Forelimb muscle (tissue), 1 donor: ENCODE results near the gene GRID1. TPM values are rescaled to one million over a fixed set of nuclear protein-coding genes. Genes with fewer than 3 reads are reported as not detected.

Source experiments
- DNase-seq: peaks from one replicate; pipeline ENCODE4 v3.0.0-alpha.2; 2013; ENCODE audit warnings: low read depth
- polyA plus RNA-seq: library from polyadenylated mRNA; unstranded; fragments of 120-200 nt; gene quantifications from one replicate; pipeline ENCODE4 v1.2.1, GENCODE V29; 2013; ENCODE audit not compliant: insufficient read length

The GRID1 gene
- polyA plus RNA-seq, 1 donor: 3.8 TPM

DNA sequence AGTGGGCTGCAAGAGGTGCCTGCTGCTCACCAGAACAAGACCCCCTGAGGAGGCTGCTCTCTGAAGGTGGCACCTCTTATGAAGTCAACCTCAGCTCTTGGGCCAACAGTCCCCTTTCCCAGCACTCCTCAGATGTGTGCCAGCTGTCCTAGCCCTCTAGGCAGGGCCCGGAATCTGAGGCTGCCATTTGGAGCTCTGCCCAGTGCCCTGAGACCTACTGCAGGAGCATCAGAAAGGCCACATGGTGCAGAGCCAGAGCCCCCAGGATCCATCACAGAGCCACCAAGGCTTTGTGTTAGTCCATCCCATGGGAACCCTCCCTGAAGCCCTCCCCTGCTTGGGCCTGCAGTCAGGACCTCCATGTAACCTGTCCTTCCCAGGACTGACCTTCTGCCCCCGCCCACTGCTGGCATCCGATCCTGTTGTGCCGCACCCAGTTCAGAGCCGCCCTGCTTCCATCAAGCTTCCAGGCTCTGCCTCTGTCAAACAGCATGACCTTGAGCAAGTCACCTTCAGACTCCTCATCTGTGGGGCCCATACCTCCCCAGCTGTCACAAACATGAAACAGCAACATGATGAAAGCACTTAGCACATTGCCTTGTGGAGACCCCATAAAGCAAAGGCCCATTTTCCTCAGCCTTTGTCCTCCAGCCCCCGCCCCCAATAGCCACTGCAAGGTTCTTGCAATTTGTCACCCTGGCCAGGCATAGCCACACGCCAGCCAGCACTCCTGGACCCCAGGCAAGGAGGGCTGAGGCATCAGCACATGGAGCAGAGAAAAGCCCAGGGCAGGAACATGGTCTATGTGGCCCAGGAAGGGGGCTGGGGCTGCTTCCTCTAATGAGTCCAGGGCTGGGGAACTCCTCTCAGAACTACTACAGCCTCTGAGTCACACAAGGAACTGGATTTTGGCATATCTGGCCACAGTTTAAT lies 51.7 kb downstream of the GRID1 start:
- no peak for DNase-seq

DNA sequence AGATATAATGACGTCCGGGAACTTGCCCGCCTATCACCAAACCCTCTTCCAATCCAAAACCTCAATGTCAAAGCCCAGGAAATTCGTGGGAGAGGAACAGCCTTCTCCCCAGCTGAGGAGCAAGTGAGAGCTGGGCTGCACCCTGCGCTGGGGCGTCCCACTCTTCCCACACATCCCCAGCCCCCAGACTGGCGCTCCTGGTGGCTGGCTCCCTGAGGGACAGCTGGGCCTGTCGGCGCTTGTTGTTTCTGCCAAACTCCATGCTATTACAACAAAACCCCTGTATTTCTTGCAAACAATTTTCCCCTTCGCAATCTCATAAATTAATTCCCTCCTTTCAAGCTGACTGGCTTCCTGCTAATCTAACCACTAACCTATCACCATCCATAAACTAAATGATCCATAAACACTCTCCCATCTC lies 53.0 kb downstream of the GRID1 start:
- DNase-seq: no peak

DNA sequence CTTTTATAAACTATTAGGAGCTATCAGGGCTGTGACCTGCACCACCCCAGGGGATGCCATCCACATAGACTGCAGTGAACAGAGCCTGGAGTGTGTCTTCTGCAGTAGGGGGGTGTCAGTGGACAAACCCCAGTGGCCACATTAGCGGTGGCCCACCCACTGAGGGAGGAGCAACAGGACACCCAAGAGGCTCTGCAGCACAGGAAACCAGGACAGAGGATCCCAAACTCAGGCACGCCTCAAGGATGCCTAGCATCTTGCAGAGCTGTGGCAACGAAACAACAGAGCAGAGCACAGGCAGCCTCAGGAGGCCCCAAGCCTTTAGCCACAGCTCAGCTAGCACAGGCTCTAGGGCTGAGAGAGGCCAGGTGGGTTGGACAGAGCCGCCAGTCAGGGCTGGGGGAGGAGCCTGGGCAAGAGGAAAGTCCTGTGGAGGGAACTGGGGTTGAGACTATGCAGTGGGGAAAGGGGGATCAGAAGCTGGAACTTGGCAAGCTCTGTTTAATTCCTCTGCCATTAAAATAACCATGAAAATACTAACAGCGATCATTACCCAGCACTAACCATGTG lies 53.8 kb downstream of the GRID1 start:
- no peak for DNase-seq

DNA sequence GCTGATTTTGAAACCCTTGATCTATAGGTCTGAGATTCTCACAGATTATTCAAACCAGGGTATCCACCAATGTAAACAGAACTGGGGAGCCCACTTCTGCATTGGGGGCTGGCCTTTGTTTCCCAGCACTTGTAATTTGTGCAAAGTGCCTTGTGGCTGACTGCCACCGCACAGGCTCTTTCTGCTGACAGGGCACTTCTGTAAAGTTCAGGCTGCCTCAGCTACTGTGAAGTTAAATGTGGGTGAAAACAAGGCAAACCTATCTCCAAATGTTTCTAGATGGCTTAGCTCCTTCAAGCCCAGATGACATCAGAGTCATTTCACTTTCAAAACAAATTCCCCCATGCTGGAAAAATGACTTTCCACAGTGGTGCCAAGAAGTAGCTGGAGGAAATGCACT lies 54.7 kb downstream of the GRID1 start:
- DNase-seq: no peak

DNA sequence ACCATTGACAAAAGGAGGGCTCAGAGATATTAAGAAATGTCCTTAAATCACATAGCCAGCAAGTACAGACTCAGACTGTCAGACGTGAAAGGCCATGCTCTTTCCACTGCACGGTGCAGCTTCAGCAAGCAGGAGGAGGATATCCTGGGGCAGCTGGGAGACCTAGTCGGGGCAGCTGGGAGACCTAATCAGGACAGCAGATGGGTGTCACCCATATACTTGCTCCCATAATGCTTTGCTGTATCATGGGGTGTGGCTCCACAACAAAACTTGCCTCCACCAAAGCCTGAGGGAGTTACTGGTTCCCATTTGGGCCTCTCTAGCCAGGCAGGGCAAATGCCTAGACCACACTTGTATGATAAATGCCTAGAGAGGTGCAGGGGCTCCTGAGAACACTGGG lies 55.4 kb downstream of the GRID1 start:
- DNase-seq: no peak

DNA sequence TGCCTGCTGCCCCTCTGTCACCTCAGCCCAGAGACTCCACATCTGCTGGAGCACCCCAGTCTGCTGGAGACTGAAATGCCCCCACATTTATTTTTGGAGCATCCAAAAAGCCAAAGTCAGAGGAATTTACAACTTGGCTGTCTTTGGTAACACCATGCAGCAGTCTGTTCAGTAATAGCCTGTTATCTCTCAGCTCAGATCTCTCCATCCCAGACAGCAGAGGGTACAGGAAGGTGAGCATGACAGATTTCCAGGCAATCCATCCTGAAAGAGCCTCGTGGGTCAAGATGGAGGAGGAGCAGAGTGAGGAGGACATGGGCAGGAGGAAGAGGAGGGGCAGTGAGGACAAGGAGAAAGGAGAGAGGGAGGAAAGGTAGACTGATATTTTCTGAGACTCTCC lies 55.9 kb downstream of the GRID1 start:
- DNase-seq: no peak

DNA sequence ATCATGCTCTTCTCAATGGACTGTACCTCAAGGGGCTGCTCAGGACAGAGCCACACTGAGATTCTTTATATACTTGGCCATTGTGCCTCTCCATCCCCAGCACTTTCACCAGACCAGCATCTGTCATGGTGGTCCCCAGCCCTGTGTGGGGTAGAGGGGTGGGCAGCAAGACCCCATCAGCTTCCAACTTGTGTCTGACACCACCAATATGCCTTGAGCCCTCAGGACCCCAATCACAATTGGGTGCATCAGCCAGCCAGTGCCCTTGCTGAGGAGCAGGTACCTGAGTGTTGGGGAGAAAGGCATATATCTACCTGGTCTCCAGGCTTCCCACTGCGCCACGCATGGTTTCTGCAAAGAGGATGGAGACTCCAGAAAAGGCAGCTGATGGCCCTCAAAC lies 56.3 kb downstream of the GRID1 start:
- no peak for DNase-seq

DNA sequence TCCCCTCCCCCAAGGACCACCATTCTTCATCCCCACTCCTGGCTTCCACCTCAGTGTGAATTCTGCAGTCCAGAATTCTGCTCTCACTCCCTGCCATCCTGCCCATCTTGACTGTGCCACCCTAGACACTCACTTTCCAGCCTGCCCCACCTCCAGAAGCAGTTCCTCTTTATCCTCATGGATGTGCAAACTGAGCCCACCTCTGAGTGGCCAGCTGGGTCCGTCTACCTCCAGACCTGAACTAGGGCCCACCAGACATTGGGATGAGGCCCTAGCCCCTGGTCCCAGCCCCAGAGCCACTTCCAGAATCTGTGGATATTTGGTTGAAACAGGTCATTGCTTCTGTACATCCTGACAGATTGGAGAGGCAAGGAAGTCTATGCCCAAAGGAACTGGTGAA lies 58.5 kb downstream of the GRID1 start:
- no peak for DNase-seq

DNA sequence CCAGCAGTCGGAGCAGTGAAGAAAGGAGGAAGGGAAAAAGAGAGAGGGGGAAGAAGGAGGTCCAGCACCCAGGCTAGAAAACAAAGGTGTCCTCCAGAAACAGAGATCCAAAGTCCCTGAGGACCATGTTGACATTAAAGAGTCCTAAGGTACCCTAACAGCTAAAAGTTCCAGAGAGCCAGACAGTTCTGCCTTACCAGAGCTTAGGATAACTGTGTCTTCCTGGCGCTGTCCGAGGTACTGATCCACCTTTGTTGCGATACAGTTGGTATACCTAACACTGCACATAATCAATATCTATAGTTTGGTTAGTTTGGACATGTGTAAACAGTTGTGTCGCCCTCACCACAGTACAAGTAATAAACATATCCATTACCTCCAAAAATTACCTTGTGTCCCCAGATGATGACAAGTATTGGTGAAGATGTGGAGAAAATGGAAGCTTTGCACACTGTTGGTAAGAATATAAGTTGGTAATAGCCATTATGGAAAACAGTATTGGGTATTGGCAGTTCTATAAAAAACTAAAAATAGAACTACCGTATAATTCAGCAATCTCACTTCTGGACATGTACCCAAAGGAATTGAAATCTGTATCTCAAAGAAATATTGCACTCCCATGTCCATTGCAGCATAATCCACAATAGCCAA lies 59.8 kb downstream of the GRID1 start:
- peak; percentile 4 for DNase-seq

DNA sequence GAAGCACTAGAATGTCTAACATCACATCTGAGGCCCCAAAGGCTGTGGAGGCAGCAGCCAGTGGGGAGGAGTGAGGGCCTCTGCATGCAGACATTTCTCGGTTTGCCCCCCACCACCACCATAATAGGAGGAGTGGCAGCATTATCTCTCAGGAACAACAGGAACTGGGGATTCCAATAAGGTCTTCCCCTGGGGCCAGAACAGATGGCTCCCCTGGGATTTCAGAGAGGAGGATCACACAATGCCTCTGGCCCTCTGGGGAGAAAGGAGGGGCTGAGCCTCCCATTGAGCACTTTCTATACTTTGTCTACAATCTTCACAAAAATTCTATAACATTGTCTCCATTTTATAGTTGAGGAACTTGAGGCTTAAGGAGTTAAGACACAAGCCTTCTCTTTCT lies 61.1 kb downstream of the GRID1 start:
- no peak for DNase-seq

DNA sequence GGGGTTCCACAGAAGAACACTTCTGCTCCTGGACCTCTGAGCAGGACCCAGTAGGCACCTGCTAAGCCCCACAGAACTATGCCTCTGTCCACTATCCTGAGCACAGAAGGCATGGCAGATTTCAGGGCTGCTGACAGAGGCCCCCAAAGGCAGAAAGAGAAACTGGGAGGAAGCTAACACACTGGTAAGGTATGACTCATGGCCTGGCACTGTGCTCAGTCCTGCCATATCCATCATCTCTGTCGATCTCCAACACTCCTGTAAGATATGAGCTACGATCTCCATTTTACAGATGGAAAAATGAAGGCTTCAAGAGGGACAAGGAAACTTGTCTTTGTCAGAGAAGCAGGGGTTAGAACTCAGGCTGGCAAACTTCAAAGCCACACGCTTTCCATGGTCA lies 62.2 kb downstream of the GRID1 start:
- DNase-seq: no peak

DNA sequence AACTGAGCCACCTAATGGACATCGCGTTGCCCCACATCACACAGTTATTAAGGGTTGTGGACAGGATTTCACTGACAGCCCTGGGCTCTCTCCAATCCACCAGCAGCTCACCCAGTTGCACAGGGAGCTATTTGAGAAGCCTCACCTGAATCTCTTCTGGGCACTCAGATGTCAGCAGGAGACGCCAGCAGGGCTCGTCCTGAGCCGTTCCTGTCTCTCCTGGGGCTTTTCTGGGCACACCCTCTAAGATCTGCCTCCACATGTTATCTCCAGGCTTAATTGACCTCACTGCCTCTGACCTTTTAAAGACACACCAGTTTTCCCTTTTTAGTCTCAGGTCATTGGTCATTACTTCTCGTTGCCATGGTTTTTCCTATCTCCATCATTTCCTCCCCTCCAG lies 63.0 kb downstream of the GRID1 start:
- DNase-seq: no peak

DNA sequence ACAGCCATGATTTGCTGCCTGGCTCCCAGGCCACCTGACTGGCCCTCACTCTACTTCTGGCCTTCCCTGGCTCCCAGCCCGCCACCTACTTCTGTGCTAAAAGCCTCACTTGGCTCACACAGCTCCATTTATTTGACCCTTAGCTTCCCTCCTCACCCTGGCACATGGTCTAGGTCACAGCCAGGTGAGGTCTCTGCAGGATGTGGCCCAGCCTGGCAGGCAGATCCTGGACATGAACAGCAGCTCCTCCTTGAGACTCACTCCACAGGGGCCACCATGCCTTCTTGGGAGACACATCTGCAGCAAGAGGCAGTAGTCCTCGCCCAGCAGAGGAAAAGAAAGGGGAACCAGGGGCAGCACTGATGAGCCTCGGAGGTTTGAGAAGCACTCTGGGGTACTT lies 64.6 kb downstream of the GRID1 start:
- no peak for DNase-seq

DNA sequence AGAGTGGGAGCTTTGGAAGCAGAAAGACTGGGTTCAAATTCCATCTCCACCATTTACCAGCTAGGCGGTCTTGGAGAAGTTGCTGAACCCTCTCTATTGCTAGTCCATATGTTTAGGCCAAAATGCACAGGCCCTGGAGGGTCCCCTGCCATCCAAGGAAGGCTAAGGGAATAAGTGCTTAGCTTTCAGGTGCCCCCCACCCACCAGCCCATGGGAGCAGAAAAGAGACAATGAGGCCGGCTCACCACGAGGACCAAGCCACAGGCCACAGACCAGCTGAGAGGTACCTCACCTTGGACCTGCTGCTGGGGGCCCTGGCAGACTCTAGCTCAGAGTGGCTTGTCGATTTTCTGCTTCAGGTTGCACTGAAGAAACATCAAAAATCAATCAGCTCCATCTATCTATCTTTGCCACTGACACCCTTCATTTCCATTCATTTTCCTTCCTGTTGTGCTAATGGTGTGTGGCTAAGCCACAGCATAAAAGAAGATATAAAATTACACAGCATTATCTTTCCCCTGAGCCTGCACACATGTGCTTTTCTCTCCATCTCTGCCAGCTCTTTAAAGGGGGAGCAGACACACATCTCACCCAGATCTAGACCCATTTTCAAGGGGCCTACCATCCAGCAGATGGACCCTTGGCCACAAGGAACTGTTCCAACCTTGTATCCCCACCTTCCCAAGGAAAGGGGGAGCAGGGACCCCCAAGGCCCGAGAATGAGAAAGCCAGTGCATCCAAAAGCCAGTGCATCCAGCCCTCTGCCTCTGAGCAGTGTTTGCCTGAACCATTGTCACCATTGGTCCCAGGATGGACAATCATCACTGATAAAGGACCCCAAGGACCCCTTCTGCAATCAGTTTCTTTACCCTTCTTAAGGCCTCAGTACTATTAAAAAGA lies 65.4 kb downstream of the GRID1 start:
- DNase-seq: no peak

DNA sequence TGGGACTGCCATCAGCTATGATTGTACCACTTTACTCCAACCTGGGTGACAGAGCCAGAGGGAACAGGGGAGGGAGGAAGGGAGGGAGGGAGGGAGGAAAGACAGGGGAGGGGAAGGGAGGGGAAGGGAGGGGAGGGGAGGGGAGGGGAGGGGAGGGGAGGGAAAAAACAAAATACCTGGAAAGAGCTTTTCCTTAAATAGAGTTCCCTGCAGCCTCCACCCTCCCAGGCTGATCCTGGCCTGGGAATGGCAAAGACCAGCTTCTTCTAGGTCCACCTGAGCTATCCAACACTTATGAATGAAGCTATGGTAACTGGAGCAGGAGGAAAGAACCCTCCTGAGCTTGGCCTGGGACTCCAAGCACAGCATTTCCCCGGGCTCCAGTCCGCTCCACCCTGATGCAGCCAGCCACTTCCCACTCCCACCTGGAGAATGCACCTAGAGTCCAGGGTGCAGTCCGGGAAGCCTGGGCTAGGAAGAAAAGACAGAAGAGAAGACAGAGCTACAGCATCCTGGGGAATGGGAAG lies 66.1 kb downstream of the GRID1 start:
- DNase-seq: no peak

DNA sequence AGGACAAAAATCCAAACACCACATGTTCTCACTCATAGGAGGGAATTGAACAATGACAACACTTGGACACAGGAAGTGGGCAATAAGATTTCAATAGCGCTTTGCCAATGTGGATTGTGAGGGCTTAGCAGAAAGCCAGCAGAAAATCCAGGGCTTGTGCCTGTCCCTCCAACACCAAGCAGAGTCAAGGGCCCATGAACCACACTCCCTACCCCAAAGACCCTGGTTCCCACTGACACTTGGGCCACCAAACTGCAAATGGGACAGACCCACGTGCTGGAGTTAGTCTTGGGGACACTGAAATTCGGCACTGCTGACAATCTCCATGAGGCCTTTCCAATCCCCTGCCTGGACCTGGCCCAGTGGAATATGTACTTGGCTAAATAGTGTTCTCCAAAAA lies 67.0 kb downstream of the GRID1 start:
- no peak for DNase-seq

DNA sequence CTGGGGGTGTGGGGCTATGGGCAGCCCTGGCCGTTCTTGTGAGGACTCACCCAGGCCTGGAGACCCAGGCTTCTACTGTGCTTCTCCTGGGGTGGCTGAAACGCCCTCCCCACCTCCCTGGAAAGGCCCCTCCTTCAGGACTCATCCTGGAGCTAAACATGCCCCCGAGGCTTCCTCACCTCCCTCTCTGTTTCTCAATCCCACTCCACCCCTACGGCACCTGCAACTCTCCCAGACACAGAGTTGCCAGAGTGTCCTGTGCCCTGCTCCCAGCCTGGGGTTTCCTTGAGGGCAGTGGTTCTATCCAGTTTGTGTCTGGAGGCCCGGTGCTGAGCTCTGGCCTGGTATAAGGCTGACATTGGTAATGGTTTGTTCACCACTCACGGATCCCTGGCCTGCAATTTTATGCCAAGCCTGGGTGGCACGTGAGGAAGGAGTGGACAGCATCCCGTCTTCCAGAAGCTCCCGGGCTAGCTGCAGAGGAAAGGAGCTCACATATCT lies 68.0 kb downstream of the GRID1 start:
- no peak for DNase-seq

DNA sequence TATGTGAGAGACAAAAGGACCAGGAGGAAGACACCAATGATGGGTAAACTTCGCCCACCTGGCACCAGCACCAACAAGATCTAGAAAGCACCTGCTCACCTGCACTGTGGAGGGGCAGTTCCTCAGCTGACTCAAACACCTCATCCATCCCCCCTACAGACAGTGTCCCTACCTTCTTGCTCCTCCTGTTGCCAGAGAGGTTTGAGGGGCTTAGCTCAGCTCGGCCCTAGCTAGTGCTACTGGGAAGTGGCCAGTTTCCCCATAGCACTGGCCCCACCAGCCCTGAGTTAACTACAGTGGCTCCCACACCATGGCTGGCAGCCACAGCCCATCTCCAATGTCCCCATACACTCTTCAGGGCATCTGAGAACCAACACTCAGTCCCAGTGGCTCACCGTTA lies 70.8 kb downstream of the GRID1 start:
- no peak for DNase-seq

DNA sequence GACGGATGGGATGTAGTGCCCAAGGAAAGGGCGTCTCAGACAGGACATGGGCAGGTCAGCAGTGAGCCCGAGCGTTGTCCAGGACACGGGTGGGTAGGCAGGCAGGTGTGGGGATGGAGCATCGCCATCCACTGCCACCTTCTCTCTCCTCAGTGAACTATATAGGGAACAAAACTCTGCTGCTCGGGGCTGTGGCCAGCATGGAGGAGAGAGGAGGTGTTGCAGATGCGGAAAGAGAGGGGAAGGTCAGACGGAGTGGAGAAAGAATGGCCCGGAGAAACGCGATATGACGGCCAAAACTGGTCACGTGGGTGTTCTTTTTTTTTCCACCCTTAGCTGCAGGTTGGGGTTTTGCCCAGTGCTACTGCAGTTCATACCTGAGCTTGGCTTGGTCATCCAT lies 71.2 kb downstream of the GRID1 start:
- DNase-seq: no peak

DNA sequence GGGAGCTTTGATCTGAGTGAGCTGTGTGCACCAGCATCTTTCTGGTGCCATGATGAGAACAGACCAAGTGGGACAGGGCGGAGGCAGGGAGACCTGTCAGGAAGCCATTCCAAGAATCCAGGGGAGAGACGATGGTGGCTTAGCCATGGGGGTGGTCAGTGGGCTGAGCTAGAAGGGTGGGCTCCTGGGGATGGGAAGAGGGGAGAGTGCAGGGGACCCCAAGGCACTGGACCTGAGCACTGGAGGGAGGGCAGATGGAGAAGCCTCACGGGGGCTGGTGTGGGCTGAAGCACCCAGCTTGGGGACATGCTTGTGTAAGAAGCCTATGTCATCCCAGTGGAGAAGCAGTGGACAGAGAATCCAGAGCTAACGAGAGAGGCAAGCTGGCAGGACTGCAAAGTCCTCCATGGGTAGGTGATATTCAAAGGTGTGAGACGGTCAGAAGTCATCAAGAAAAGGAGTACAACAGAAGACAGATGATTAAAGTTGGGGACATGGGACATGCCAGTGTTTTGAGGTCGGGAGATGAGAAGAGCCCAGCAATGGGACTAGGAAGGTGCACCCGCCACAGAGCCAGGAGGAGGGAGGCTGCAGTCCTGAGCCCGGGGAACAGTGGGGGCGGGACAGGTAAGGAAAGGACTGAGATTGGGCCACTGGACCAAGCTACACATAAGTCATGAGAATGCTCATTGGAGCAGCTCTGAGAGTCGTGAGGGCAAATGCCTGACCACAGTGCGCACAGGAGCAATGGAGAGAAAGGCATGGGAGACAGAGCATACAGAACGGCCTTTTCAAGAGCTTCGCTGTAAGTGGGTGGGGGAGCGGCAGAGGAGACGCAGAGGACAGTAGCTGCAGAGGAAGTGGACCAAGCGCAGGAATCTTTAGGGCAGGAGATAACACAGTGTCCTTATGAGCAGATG lies 72.0 kb downstream of the GRID1 start:
- DNase-seq: no peak
